HepG2 (cell line): ENCODE measurements around the gene RIPOR1. TPM values are rescaled to one million over a fixed set of nuclear protein-coding genes. Genes with fewer than 3 reads are reported as not detected.

Experiments used
- ARNTL ChIP-seq: sonication (generic); formaldehyde crosslinking; IDR thresholded peaks from 2 replicates; pipeline ENCODE4 v1.4.0; 2020; ENCODE audit warnings: mild to moderate bottlenecking, missing genetic modification reagents
- KAT7 ChIP-seq: IDR thresholded peaks from 2 replicates; pipeline ENCODE4 v1.6.1; 2018; ENCODE audit warnings: borderline replicate concordance, missing compliant biosample characterization
- NAIF1 ChIP-seq: sonication (generic); formaldehyde crosslinking; IDR thresholded peaks from 2 replicates; pipeline ENCODE4 v1.5.0; 2020; ENCODE audit warnings: mild to moderate bottlenecking, missing genetic modification reagents, borderline replicate concordance
- SNAPC2 ChIP-seq: sonication (generic); formaldehyde crosslinking; IDR thresholded peaks from 2 replicates; pipeline ENCODE4 v1.8.1; 2022; ENCODE audit warnings: mild to moderate bottlenecking, missing genetic modification reagents
- TOPORS ChIP-seq: sonication (generic); formaldehyde crosslinking; IDR thresholded peaks from 2 replicates; pipeline ENCODE4 v1.8.0; 2023; ENCODE audit warnings: mild to moderate bottlenecking, missing genetic modification reagents
- ZBTB20 ChIP-seq: sonication (generic); formaldehyde crosslinking; IDR thresholded peaks from 2 replicates; pipeline ENCODE4 v1.8.1; 2023; ENCODE audit warnings: missing genetic modification reagents, low read depth, mild to moderate bottlenecking, borderline replicate concordance
- ZMYM3 ChIP-seq: sonication (generic); formaldehyde crosslinking; IDR thresholded peaks from 2 replicates; pipeline ENCODE4 v1.5.1; 2020; ENCODE audit warnings: mild to moderate bottlenecking, missing genetic modification reagents
- ZNF660 ChIP-seq: sonication (generic); formaldehyde crosslinking; IDR thresholded peaks from 2 replicates; pipeline ENCODE4 v1.5.1; 2020; ENCODE audit warnings: mild to moderate bottlenecking, low read depth, missing genetic modification reagents, borderline replicate concordance
- ZNF766 ChIP-seq: sonication (generic); formaldehyde crosslinking; IDR thresholded peaks from 2 replicates; pipeline ENCODE4 v1.5.0; 2020; ENCODE audit warnings: missing genetic modification reagents, borderline replicate concordance
- ZSCAN20 ChIP-seq: sonication (generic); formaldehyde crosslinking; IDR thresholded peaks from 2 replicates; pipeline ENCODE4 v1.4.0; 2020; ENCODE audit warnings: missing genetic modification reagents, mild to moderate bottlenecking, borderline replicate concordance
- polyA plus RNA-seq, 8 experiments: library from polyadenylated mRNA; depleted of rRNA in 3 of 8; stranded (reverse) in 7 of 8; unstranded in 1 of 8; fragments of >200 nt; fragmentation: Illumina TruSeq in 4 of 8; extraction: Trizol in 4 of 8; gene quantifications; 2 replicates each; pipeline versions ENCODE4 v1.2.1 to v1.2.3, GENCODE V29; 2011 to 2016; ENCODE audit warnings: low read depth in 4 of 8, missing spikeins in 1 of 8, mixed read lengths in 1 of 8; ENCODE audit not compliant: insufficient read depth in 1 of 8
- total RNA-seq, 5 experiments: library from RNA; depleted of rRNA; stranded (reverse); fragments of >200 nt; fragmentation: Illumina TruSeq; extraction: Trizol; gene quantifications; 2 replicates each; pipeline ENCODE4 v1.2.3, GENCODE V29; 2016; ENCODE audit warnings: low read depth in 1 of 5
- TF ChIP-seq, protein P1 (sequence below): sonication (generic); formaldehyde crosslinking; IDR thresholded peaks from 2 replicates; pipeline ENCODE4 v1.4.0; 2020; ENCODE audit warnings: missing genetic modification reagents, borderline replicate concordance
- TF ChIP-seq, protein P2 (sequence below): sonication (generic); formaldehyde crosslinking; IDR thresholded peaks from 2 replicates; pipeline ENCODE4 v1.8.1; 2023; ENCODE audit warnings: mild to moderate bottlenecking, missing genetic modification reagents
- TF ChIP-seq, protein P3 (sequence below): sonication (generic); formaldehyde crosslinking; conservative IDR thresholded peaks from 2 replicates; pipeline ENCODE4 v1.4.0; 2020; ENCODE audit warnings: missing genetic modification reagents
- TF ChIP-seq, protein P4 (sequence below): sonication (generic); formaldehyde crosslinking; IDR thresholded peaks from 2 replicates; pipeline ENCODE4 v1.8.1; 2023; ENCODE audit warnings: mild to moderate bottlenecking, moderate library complexity, missing genetic modification reagents
- TF ChIP-seq, protein P5 (sequence below): sonication (generic); formaldehyde crosslinking; conservative IDR thresholded peaks from 2 replicates; pipeline ENCODE4 v1.4.0; 2020; ENCODE audit warnings: mild to moderate bottlenecking, missing genetic modification reagents, moderate library complexity

RIPOR1 gene
- total and polyA plus RNA-seq, 2 of the 13 experiments (the other 11 are each of a cell fraction or from before 2014, with no cell fraction given) = 4.6 to 8.1 TPM

DNA sequence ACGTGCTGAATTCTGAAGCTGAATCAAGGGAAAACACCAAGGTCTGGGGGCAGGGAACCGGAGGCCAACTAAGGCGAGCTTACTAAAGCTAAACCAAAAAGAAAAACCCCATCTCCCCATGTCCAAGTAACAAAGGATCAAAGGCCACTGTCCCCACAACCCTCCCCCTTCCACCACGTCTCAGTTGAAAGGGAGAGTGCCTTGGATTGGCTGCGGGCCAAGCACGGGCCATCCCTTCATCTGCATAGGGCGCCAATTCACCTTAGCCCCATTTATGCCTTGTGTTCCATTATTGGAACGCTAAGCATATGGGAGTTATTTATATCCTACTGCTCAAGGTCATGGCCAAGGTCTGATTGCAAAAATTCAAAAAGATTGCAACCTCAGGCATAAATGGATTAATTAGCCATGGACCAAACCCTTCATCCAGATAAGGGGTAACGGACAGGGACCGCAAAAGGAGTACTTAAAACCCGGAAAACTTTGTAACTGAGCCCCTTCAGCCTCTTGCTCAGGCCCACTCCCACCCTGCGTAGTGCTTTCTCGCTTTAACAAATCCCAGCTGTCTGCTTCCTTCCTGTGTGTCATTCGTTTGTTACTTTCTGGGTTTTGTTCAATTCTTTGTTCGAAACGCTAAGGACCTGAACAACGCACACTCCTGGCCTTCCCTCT, 46.9 kb upstream of the RIPOR1 start (continued):
- TF ChIP-seq, protein P1, sequence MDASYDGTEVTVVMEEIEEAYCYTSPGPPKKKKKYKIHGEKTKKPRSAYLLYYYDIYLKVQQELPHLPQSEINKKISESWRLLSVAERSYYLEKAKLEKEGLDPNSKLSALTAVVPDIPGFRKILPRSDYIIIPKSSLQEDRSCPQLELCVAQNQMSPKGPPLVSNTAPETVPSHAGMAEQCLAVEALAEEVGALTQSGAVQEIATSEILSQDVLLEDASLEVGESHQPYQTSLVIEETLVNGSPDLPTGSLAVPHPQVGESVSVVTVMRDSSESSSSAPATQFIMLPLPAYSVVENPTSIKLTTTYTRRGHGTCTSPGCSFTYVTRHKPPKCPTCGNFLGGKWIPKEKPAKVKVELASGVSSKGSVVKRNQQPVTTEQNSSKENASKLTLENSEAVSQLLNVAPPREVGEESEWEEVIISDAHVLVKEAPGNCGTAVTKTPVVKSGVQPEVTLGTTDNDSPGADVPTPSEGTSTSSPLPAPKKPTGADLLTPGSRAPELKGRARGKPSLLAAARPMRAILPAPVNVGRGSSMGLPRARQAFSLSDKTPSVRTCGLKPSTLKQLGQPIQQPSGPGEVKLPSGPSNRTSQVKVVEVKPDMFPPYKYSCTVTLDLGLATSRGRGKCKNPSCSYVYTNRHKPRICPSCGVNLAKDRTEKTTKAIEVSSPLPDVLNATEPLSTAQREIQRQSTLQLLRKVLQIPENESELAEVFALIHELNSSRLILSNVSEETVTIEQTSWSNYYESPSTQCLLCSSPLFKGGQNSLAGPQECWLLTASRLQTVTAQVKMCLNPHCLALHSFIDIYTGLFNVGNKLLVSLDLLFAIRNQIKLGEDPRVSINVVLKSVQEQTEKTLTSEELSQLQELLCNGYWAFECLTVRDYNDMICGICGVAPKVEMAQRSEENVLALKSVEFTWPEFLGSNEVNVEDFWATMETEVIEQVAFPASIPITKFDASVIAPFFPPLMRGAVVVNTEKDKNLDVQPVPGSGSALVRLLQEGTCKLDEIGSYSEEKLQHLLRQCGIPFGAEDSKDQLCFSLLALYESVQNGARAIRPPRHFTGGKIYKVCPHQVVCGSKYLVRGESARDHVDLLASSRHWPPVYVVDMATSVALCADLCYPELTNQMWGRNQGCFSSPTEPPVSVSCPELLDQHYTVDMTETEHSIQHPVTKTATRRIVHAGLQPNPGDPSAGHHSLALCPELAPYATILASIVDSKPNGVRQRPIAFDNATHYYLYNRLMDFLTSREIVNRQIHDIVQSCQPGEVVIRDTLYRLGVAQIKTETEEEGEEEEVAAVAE (CRISPR knock-in tag) = peak; percentile 27; the same call in 1 of the 2 replicates
- 0 out of 2 replicates have a peak, but pooled peaks have one; percentile 45 for TF ChIP-seq ZNF660 (CRISPR knock-in tag)
- peak; percentile 20; the same call in 1 of the 2 replicates for TF ChIP-seq KAT7 (CRISPR knock-in tag)
- TF ChIP-seq, protein P2, sequence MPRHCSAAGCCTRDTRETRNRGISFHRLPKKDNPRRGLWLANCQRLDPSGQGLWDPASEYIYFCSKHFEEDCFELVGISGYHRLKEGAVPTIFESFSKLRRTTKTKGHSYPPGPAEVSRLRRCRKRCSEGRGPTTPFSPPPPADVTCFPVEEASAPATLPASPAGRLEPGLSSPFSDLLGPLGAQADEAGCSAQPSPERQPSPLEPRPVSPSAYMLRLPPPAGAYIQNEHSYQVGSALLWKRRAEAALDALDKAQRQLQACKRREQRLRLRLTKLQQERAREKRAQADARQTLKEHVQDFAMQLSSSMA = peak; percentile 10; the same call in 1 of the 2 replicates
- TF ChIP-seq ZNF766 (CRISPR knock-in tag) = no peak
- TF ChIP-seq ZMYM3 (CRISPR knock-in tag) = 0 out of 2 replicates have a peak, but pooled peaks have one; percentile 9
- TF ChIP-seq SNAPC2 = peak; percentile 14; the same call in 1 of the 2 replicates
- 0 out of 2 replicates have a peak, but pooled peaks have one; percentile 28 for TF ChIP-seq TOPORS (CRISPR knock-in tag)
- 0 out of 2 replicates have a peak, but pooled peaks have one; percentile 5 for TF ChIP-seq ZBTB20 (CRISPR knock-in tag)
- TF ChIP-seq, protein P3, sequence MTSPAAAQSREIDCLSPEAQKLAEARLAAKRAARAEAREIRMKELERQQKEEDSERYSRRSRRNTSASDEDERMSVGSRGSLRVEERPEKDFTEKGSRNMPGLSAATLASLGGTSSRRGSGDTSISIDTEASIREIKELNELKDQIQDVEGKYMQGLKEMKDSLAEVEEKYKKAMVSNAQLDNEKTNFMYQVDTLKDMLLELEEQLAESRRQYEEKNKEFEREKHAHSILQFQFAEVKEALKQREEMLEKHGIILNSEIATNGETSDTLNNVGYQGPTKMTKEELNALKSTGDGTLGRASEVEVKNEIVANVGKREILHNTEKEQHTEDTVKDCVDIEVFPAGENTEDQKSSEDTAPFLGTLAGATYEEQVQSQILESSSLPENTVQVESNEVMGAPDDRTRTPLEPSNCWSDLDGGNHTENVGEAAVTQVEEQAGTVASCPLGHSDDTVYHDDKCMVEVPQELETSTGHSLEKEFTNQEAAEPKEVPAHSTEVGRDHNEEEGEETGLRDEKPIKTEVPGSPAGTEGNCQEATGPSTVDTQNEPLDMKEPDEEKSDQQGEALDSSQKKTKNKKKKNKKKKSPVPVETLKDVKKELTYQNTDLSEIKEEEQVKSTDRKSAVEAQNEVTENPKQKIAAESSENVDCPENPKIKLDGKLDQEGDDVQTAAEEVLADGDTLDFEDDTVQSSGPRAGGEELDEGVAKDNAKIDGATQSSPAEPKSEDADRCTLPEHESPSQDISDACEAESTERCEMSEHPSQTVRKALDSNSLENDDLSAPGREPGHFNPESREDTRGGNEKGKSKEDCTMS (CRISPR knock-in tag) = 0 out of 2 replicates have a peak, but pooled peaks have one; percentile 36
- 0 out of 2 replicates have a peak, but pooled peaks have one; percentile 3 for TF ChIP-seq NAIF1 (CRISPR knock-in tag)
- TF ChIP-seq ZSCAN20 (CRISPR knock-in tag) = no peak
- TF ChIP-seq ARNTL (CRISPR knock-in tag) = 0 out of 2 replicates have a peak, but pooled peaks have one; percentile 14
- TF ChIP-seq, protein P4, sequence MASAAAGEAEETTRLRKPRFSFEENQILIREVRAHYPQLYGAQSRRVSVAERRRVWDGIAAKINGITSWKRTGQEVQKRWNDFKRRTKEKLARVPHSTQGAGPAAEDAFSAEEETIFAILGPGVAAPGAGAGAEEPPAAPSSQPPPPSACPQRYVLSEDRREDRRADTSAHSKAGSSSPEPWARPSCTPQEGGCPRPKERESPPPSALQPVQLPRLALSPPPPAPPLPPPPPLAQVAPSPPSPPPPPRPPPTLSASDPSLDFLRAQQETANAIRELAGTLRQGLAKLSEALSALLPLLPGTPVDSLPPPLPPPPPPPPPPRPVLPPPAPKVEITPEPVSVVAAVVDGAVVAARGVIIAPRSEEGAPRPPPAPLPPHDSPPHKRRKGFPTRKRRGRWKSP (CRISPR knock-in tag) = peak; percentile 1; the same call in 1 of the 2 replicates
- TF ChIP-seq, protein P5, sequence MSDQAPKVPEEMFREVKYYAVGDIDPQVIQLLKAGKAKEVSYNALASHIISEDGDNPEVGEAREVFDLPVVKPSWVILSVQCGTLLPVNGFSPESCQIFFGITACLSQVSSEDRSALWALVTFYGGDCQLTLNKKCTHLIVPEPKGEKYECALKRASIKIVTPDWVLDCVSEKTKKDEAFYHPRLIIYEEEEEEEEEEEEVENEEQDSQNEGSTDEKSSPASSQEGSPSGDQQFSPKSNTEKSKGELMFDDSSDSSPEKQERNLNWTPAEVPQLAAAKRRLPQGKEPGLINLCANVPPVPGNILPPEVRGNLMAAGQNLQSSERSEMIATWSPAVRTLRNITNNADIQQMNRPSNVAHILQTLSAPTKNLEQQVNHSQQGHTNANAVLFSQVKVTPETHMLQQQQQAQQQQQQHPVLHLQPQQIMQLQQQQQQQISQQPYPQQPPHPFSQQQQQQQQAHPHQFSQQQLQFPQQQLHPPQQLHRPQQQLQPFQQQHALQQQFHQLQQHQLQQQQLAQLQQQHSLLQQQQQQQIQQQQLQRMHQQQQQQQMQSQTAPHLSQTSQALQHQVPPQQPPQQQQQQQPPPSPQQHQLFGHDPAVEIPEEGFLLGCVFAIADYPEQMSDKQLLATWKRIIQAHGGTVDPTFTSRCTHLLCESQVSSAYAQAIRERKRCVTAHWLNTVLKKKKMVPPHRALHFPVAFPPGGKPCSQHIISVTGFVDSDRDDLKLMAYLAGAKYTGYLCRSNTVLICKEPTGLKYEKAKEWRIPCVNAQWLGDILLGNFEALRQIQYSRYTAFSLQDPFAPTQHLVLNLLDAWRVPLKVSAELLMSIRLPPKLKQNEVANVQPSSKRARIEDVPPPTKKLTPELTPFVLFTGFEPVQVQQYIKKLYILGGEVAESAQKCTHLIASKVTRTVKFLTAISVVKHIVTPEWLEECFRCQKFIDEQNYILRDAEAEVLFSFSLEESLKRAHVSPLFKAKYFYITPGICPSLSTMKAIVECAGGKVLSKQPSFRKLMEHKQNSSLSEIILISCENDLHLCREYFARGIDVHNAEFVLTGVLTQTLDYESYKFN (CRISPR knock-in tag) = peak; percentile 36; the same call in 1 of the 2 replicates
